Stimulated activated CD4-positive, alpha-beta T cell treated with anti-CD3 and anti-CD28 coated beads, Interleukin-1b, Interleukin-23, amount 100 ng/mL, for 48 hours (primary cell): ENCODE results near the gene C11orf98.
A peak's percentile ranks its signal among the peaks of the same experiment; 100 is the strongest.
"Not testable (repeated sequence)": the region's sequence is repeated elsewhere in the genome, so short reads cannot be mapped to it uniquely, and the experiment has no call there.

ENCODE experiments used
- DNase-seq: peaks from one replicate; pipeline ENCODE4 v3.0.0-alpha.2; 2020

The C11orf98 gene

DNA sequence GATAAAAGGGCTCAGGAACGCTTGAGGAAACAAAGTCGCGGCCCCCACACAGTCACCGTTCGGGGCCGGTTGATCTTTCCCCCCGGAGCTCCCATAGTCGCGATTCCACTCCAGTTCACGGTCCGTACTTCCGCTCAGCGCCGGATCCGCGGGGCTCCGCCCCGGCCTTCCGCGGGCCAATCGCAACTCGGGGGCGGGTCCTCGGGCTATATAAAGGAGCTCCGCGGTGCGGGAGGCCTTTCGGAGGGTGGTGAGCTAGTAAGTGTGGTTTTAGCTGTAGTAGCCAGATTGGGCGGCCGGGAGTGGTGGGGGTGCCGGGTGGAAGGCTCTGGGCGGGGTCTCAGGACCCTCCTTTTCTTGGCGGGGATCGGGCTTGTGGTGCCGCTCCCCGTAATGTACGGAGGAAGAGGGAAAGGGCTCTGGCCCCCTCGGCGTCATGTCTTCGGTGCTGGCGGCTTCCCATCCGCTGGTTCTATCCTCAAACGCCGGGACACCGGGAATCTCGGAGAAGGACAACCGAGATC lies at the start of gene C11orf98, which contains the start of gene CSKMT:
TSS of gene C11orf98 (minus strand) at position 136 of the 524 bp plus-strand sequence. CDS start at position 95, 41 bp downstream.
TSS of gene CSKMT (plus strand) at position 238 of the 524 bp plus-strand sequence. CDS start 568 bp downstream, outside the sequence.
- peak; percentile 96 for DNase-seq

GRCh38 chr11:62713343-62713742 lies 48.3 kb upstream of the C11orf98 start:
- DNase-seq: no peak

- DNase-seq: no peak
These were observed 47.9 kb upstream of the C11orf98 start for GRCh38 chr11:62712861-62713260.

DNA sequence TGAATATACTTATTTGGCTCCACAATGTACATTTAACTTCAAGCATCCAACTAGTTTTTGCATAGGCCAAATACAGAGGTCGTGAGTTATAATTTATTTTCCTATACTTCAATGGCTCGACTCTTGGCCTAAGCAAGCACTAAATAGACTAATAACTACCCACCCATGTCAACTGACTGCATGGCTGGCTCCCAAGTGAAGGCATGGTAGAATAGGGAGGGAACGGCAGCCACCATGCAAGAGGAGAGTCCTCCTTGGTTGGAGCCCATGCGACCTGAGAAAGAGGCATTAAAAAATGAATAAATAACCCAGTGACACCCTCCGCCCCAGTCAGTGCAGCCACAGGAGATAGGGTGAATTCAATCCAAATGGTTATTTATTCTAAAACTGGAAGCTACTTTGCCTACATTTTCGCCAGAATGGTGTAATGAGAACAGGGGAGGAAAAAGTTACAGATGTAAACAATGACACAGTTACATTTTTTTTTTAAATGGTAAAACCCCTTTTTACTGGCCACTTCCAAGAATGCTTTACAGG lies 47.3 kb upstream of the C11orf98 start:
- no peak for DNase-seq

DNA sequence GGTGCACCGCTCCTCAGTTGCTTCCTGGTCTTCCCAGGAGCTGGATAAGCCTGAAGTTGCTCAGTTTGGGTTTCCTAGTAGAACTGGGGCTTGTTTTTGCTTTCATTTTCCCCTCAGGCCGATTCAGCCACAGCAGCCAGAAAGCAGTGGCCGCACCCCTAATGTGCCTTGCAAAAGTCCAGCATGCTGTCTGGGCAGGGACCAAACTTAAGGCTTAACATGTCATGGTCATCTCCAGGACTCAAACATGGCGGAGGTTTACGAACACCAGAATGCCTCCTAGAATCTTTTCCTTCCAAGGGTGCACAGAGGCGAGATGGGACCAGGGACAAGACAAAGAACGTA lies 45.0 kb upstream of the C11orf98 start:
- DNase-seq: no peak

- DNase-seq: peak; percentile 97
These were observed 44.4 kb upstream of the C11orf98 start for GRCh38 chr11:62709247-62710000.

- peak; percentile 36 for DNase-seq
These were observed 43.8 kb upstream of the C11orf98 start for GRCh38 chr11:62708793-62709192.

DNA sequence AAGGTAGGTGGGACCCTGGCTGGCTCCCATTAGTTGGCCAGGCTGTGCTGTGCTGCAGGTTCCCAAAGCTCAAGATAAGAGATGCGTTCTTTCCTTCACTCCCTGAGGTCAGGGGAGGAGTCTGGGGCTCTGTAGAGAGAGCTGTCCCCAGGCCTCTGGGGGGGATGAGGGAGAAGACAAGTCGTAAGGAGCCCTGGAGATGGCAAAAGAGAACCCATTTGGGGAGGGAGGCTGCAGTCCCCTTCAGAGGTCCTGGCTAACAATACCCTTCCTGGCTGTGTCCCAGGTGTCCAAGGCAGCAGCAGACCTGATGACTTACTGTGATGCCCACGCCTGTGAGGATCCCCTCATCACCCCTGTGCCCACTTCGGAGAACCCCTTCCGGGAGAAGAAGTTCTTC lies 43.4 kb upstream of the C11orf98 start:
- DNase-seq: no peak

GRCh38 chr11:62707277-62707861 lies 42.4 kb upstream of the C11orf98 start, which contains the start of the genes BSCL2 and GNG3:
TSS of gene BSCL2 (minus strand) at chr11:62707424. CDS start at chr11:62707195, 229 bp downstream.
TSS of gene GNG3 (plus strand) at chr11:62707676. CDS start at chr11:62708296, 620 bp downstream.
- DNase-seq: peak; percentile 19

DNA sequence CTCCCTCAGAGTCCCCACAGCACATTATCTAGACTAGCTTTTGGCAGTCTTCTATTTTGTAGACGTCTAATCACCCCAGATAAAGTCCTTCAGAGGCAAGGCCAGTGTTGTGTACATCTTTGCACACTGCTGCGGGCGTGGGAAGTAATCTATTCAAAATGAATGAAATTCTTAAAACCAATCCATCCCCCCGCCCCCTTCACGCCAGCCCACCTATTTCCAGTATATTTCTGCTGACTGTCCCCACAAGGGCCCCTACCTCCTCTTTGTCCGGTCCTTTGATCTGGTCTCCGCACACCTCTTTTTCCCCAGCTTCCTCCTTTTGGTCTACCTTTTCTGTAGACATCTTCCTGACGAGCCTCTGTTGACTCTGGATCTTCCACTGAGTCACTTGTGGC lies 41.8 kb upstream of the C11orf98 start:
- no peak for DNase-seq

DNA sequence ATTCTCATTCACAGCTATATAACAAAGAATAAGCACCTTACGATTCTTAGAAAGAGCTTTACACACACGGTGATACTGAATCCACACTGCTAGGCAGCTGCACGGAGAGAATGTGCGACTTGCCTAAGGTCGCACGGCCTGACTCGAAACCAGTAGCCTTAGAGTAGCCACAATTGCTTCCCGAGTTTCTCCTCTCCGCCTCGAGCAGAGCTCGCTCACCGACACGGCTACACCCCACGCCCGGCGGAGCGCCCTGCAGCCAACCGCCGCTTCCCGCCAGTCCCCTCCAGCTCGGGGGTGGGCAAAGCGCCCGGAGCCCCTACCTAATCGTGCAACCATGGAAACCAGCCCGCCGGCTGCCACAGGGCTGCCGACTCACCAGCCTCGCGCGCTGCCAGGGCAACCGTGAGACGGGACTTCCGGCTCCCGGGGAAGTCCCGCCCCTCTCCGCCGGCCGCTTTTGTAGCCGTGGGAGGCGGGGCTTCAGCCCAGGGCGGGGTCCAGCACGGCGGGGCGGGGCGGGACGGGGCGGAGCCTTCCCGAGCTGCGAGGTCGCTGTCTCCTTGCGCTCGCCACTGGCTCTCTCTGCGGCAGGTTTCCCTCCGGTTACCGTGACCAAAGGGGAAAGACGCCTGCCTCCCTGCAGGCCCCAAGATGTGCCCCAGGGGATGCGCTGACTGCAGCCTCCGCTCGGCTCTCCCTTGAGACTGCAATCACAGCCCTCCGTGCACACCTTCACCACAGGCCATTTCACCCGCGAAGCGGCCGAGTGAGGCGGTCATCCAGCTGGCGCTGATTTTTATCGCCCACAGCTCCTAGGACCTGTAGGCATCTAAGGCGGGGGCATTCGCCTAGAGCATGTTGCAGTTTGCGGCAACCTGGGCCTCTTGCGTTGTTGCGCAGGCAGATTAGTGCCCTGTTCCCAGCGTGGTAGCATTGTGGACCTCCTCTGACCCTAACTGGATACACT lies 41.2 kb upstream of the C11orf98 start:
- peak; percentile 93 for DNase-seq

DNA sequence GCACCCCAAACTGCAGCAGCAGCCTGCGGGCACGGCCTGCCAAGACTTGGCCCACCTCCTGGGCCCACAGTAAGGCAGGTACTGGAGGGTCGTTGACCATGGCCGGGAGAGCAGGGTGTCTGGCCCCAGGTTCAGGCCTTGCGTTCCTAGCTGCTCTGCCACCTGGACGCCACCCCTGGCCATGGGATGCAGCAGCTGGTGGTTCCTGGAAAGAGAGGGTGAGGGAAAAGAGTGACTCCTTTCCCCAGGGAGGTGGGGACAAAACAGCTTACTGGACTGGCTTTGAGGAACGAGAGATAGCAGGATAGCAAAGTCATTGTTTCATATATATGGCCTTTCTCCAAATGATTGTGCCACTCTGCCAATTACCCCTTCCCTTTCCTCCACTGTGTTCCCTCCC lies 40.4 kb upstream of the C11orf98 start:
- no peak for DNase-seq

GRCh38 chr11:62703921-62704320 lies 38.9 kb upstream of the C11orf98 start:
- not testable (repeated sequence) for DNase-seq

- DNase-seq: no peak
These were observed 37.2 kb upstream of the C11orf98 start for GRCh38 chr11:62702246-62702645.

GRCh38 chr11:62694455-62695167 lies 29.6 kb upstream of the C11orf98 start:
- DNase-seq: peak; percentile 65

DNA sequence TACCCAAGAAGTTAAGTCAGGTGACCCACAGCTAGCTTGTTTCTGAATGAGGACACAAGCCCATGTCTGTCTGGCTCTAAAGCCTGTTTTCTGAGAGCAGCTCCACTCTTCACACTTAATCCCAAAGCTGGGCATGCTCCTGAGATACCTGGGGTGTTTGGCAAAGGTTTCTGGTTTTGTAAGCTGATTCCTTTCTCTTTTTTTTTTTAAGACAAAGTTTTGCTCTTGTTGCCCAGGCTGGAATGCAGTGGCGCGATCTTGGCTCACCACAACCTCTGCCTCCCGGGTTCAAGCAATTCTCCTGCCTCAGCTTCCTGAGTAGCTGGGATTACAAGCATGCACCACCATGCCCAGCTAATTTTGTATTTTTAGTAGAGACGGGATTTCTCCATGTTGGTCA lies 28.6 kb upstream of the C11orf98 start:
- DNase-seq: not testable (repeated sequence)

- DNase-seq: no peak
These were observed 24.6 kb upstream of the C11orf98 start, which contains the start of gene LRRN4CL for GRCh38 chr11:62689421-62690183. TSS of gene LRRN4CL (minus strand) at chr11:62689530. CDS start at chr11:62688508, 1,022 bp downstream.

- no peak for DNase-seq
These were observed 23.5 kb upstream of the C11orf98 start for GRCh38 chr11:62688491-62688890.

DNA sequence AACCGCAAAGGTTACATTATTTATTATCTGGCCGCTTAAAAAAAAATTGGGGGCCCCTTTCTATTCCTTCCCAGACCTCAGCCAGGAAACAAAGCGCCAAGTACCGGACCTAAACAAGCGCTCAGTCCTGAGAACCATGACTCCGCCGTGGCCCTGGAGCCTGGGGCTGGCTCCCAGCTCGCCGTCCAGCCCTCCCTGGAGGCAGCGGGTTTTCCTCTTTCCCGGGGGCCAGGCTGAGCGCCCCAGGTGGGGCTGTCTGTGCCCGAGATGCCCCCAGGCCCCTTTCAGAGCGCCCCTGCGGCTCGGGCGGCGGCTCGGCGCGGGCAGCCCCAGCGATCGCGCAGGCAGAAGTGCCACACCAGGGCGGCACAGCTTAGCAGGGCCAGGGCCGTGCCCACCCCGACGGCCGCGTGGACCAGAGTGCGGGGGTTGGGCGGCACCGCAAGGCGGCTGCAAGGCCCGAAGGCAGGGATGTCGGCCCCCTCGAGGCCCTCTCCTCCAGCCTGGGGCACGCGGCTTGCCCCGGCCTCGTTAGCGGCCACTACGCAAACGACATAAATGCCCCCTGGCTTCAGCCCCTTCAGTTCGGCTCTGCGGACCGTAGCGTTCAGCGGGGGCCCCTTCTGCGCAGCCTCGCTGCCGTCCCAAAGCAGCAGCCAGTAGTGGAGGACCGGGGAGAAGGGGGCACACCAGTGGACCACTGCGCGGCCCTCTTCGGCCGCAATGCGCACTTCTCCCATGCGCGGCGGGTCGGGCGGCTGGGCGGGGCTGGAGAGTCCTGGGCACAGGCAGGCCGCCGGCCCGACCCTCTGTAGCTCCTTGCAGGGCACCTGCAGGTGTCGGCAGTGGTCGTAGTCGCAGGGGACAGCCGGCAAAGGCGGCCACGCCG lies 22.7 kb upstream of the C11orf98 start:
- no peak for DNase-seq

DNA sequence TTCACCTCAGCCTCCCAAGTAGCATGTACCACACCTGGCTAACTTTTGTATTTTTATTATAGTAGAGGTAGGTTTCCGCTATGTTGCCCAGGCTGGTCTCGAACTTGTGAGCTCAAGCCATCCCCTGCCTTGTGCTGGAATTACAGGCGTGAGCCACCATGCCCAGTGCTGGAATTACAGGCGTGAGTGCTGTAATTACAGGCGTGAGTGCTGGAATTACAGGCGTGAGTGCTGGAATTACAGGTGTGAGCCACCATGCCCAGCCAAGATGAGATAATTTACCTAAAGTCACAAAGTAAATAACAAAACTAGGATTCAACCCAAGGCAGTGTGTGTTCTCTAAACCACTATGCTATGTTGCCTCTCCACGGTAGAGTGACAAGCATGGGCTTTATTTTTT lies 17.5 kb upstream of the C11orf98 start:
- DNase-seq: no peak
